SK-N-SH treated with all-trans-retinoic acid at 6 μM for 48 hours (cell line): ENCODE results near the gene ADAMTS9.

ENCODE experiments used
- ESRRG ChIP-seq: fragments of 250-450 bp; sonication (Bioruptor Pico); IDR thresholded peaks from 2 replicates; pipeline ENCODE4 v1.6.1; 2021; ENCODE audit warnings: mild to moderate bottlenecking
- GLIS3 ChIP-seq: fragments of 250-450 bp; sonication (Bioruptor Pico); IDR thresholded peaks from 2 replicates; pipeline ENCODE4 v1.5.0; 2020; ENCODE audit warnings: mild to moderate bottlenecking, moderate library complexity
- PPARA ChIP-seq: fragments of 250-450 bp; sonication (Bioruptor Pico); IDR thresholded peaks from 2 replicates; pipeline ENCODE4 v1.5.0; 2020; ENCODE audit warnings: mild to moderate bottlenecking, borderline replicate concordance
- RARB ChIP-seq: fragments of 250-450 bp; sonication (Bioruptor Pico); IDR thresholded peaks from 2 replicates; pipeline ENCODE4 v1.8.0; 2021; ENCODE audit warnings: mild to moderate bottlenecking, moderate library complexity
- TCF4 ChIP-seq: fragments of 250-450 bp; sonication (Bioruptor Pico); IDR thresholded peaks from 2 replicates; pipeline ENCODE4 v1.8.0; 2021; ENCODE audit warnings: mild to moderate bottlenecking, moderate library complexity, borderline replicate concordance
- ZFP3 ChIP-seq: fragments of 250-450 bp; sonication (Bioruptor Pico); IDR thresholded peaks from 2 replicates; pipeline ENCODE4 v1.5.0; 2020; ENCODE audit warnings: mild to moderate bottlenecking, moderate library complexity
- ZFP30 ChIP-seq: fragments of 450-650 bp; formaldehyde crosslinking; IDR thresholded peaks from 2 replicates; pipeline ENCODE4 v1.5.0; 2022; ENCODE audit warnings: mild to moderate bottlenecking, moderate library complexity
- ZNF8 ChIP-seq: fragments of 450-650 bp; formaldehyde crosslinking; IDR thresholded peaks from 2 replicates; pipeline ENCODE4 v1.5.0; 2020; ENCODE audit warnings: mild to moderate bottlenecking, moderate library complexity

- no peak for TF ChIP-seq ZFP30 (CRISPR knock-in tag)
- no peak for TF ChIP-seq GLIS3
- no peak for TF ChIP-seq ESRRG (CRISPR knock-in tag)
- TF ChIP-seq ZNF8 (CRISPR knock-in tag), result no peak
- no peak for TF ChIP-seq RARB (CRISPR knock-in tag)
- no peak for TF ChIP-seq PPARA
- TF ChIP-seq TCF4, result no peak
- TF ChIP-seq ZFP3 (CRISPR knock-in tag), result no peak
These were observed 83.5 kb downstream of the ADAMTS9 start for GRCh38 chr3:64604313-64604712.
